Activated T-cell treated with anti-CD3 and anti-CD28 coated beads, Interleukin-2, amount 50 U/mL, for 4 hours (primary cell): Measurements from ENCODE around the gene GPX8. TPM values are rescaled to one million over a fixed set of nuclear protein-coding genes. Genes with fewer than 3 reads are reported as not detected.

Source experiments
- ATAC-seq, 2 donors: fragments of 200-7000 bp; cut with Tn5 transposase; one replicate each; pipeline ENCODE4 v1.10.0; 2021
- DNase-seq: peaks from one replicate; pipeline ENCODE4 v3.0.0-alpha.2; 2020
- H3K27me3 Mint-ChIP-seq: one replicate; pipeline ENCODE4 v1.8.0; 2021; ENCODE audit warnings: low read depth, mixed read lengths
- H3K36me3 Mint-ChIP-seq: one replicate; pipeline ENCODE4 v1.8.0; 2022; ENCODE audit warnings: mixed read lengths; ENCODE audit not compliant: insufficient read depth
- H3K4me1 Mint-ChIP-seq: one replicate; pipeline ENCODE4 v1.8.0; 2021; ENCODE audit warnings: low read depth, mixed read lengths
- H3K4me3 Mint-ChIP-seq: one replicate; pipeline ENCODE4 v1.8.0; 2021; ENCODE audit warnings: mild to moderate bottlenecking, moderate library complexity, mixed read lengths
- H3K9me3 Mint-ChIP-seq: one replicate; pipeline ENCODE4 v1.8.0; 2021; ENCODE audit warnings: mixed read lengths
- total RNA-seq, 3 donors: library from RNA; stranded (reverse); gene quantifications; one replicate each; pipeline ENCODE4 v1.2.1, GENCODE V29; 2021

GPX8 gene
- total RNA-seq = under 1 TPM; 0.08 to 0.40 (median 0.16) TPM

DNA sequence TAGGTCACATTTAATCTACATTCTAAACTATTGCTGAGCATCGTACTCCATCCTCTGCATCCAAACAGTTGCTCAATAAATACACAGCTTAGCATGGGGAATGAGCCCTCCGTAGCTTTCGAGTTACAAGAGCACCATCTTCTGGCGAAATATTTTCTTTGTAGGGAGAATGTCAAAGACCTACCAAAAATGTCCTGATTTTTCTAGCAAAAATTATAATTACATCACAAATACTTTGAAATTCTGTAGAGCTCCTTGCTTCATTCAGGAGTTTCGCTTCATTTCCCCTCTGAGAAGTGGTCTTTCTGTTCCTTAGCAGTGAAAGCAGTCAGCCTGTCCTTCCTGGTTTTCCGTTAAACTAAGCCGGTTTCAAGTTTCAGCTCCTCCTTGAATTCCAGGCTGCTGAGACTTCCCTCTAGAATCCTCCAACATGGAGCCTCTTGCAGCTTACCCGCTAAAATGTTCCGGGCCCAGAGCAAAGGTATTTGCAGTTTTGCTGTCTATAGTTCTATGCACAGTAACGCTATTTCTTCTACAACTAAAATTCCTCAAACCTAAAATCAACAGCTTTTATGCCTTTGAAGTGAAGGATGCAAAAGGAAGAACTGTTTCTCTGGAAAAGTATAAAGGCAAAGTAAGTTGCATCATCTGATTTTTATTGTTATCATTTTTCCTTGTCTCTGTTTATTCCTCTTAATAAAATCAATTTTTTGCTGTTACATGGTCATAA, at the start of gene GPX8:
TSS of gene GPX8 (plus strand) at position 409 of the 730 bp plus-strand sequence. CDS start at position 431, 22 bp downstream.
- DNase-seq (no peak), ATAC-seq (peak; percentile 58 to 71)
- no peaks in the 10 kb centered on the region for H3K9me3 Mint-ChIP-seq
- peaks cover 16% of the 10 kb centered on the region for H3K27me3 Mint-ChIP-seq
- H3K4me3 Mint-ChIP-seq = no peak within 1 kb of the TSS
- H3K36me3 Mint-ChIP-seq = no peaks in the 10 kb centered on the region
- no peaks in the 10 kb centered on the region for H3K4me1 Mint-ChIP-seq

DNA sequence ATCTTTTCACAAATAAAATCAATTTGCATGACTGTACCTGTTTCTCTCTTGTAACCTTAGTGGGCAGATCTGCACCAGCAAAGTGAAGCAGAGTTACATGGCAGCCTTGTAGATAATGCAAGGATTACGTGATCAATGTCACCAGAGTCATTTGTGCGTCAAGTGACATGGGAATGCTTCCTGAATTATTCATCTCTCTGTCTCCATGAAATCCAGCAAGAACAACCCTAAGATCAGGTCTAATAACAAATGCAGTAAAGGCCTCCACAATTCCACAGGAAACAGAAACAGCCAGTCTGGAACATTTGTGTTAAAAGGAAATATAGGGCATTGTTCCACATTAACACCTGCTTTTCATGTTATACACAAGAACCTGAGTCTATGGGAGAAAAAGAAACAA, 49.8 kb upstream of the GPX8 start:
- ATAC-seq (no peak), DNase-seq (no peak)
- Mint-ChIP-seq H3K9me3 (no peaks in the 10 kb centered on the region), H3K36me3 (peaks cover 10% of the 10 kb centered on the region), H3K27me3 (no peaks in the 10 kb centered on the region), H3K4me1 (peaks cover 23% of the 10 kb centered on the region), H3K4me3 (no peak overlapping the region)

DNA sequence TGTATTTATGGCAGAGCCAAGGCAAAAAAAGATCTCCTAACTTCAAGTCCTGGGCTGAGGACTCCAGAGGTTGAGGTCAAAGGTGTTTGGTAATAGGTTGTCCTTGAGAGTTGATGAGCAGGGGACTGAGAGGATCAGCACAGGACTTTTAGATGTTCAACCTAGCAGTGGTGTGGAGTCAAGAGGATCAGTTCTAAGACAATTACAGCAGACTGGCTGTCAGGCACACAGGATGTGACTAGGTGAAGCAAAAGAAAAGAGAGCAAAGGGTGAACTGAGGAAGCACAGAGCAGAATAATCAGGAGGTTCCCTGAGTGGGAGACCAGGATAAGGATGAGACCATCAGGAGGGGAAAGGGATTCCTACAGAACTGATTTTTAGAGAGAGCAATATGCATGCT, 46.6 kb upstream of the GPX8 start:
- H3K4me1 Mint-ChIP-seq = peaks cover 14% of the 10 kb centered on the region
- no peaks in the 10 kb centered on the region for H3K9me3 Mint-ChIP-seq
- no peak overlapping the region for H3K4me3 Mint-ChIP-seq
- H3K36me3 Mint-ChIP-seq = peaks cover 3% of the 10 kb centered on the region
- DNase-seq = no peak
- ATAC-seq = no peak
- H3K27me3 Mint-ChIP-seq = no peaks in the 10 kb centered on the region

DNA sequence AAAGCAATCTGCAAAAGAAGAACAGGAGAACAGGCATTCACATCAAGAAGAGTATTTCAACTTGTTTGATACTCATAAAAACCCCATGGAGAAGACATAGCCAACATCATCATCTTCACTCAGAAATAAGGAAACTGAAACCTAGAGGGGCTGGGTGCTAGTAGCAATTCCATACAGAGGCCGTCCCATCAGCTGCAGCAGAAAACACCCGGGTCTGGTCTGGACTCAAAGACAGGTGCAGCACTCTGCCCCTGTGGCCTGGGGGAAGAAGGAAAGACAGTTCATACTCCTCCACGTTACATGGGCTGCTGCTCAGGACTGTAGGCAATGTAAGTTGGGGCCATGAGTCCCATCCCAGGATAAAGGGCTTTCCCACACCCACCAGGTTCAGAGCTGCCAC, 45.9 kb upstream of the GPX8 start:
- peak in 1 of 2 donors; percentile 32 for ATAC-seq
- no peak overlapping the region for H3K4me3 Mint-ChIP-seq
- peaks cover 12% of the 10 kb centered on the region for H3K4me1 Mint-ChIP-seq
- H3K9me3 Mint-ChIP-seq = no peaks in the 10 kb centered on the region
- no peaks in the 10 kb centered on the region for H3K36me3 Mint-ChIP-seq
- H3K27me3 Mint-ChIP-seq = no peaks in the 10 kb centered on the region
- DNase-seq = no peak

DNA sequence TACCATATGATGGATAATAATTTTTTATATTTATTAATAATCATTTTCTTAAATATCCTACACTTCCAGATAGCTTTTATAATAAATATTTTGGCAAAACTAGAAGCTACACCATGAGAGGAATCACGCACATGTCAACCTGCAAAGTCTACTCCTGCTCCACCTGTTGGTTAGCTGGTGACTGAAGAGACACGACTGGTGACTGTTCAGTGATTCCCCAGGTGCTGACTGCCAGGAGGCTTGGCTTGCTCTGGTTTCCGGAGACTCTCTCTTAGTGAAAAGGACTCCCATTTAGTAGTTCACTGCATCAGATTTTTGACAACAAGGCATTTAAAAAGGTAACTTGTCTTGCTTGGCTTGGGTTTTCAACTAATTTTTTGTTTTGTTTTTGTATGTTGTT, 36.6 kb upstream of the GPX8 start:
- ATAC-seq = no peak

GRCh38 chr5:55134053-55134722, 25.8 kb upstream of the GPX8 start:
- H3K36me3 Mint-ChIP-seq = no peaks in the 10 kb centered on the region
- ATAC-seq (peak; percentile 78 to 94), DNase-seq (no peak)
- no peak overlapping the region for H3K4me3 Mint-ChIP-seq
- H3K27me3 Mint-ChIP-seq = no peaks in the 10 kb centered on the region
- H3K9me3 Mint-ChIP-seq = peaks cover 17% of the 10 kb centered on the region
- peaks cover 16% of the 10 kb centered on the region for H3K4me1 Mint-ChIP-seq

More for the DNA sequence above, 36.6 kb upstream of the GPX8 start:
- H3K4me3 Mint-ChIP-seq = no peak overlapping the region
- DNase-seq = no peak
- H3K36me3 Mint-ChIP-seq = no peaks in the 10 kb centered on the region
- H3K27me3 Mint-ChIP-seq = no peaks in the 10 kb centered on the region
- H3K4me1 Mint-ChIP-seq = no peaks in the 10 kb centered on the region
- H3K9me3 Mint-ChIP-seq = no peaks in the 10 kb centered on the region

- peaks cover 21% of the 10 kb centered on the region for H3K4me1 Mint-ChIP-seq
- no peak for ATAC-seq
Measured at GRCh38 chr5:55136521-55136920, 23.4 kb upstream of the GPX8 start.

GRCh38 chr5:55140908-55141665, 18.9 kb upstream of the GPX8 start:
- DNase-seq = no peak
- H3K36me3 Mint-ChIP-seq = no peaks in the 10 kb centered on the region
- H3K4me1 Mint-ChIP-seq = peaks cover 15% of the 10 kb centered on the region
- H3K4me3 Mint-ChIP-seq = no peak overlapping the region
- no peaks in the 10 kb centered on the region for H3K9me3 Mint-ChIP-seq
- H3K27me3 Mint-ChIP-seq = no peaks in the 10 kb centered on the region
- peak in 1 of 2 donors; percentile 25 for ATAC-seq

More at GRCh38 chr5:55136521-55136920, 23.4 kb upstream of the GPX8 start:
- Mint-ChIP-seq H3K9me3 (peaks cover under 1% of the 10 kb centered on the region), H3K27me3 (no peaks in the 10 kb centered on the region), H3K36me3 (no peaks in the 10 kb centered on the region), H3K4me3 (no peak overlapping the region)
- DNase-seq = no peak

GRCh38 chr5:55141945-55142690, 17.9 kb upstream of the GPX8 start:
- H3K4me1 Mint-ChIP-seq = peaks cover 20% of the 10 kb centered on the region
- DNase-seq (no peak), ATAC-seq (peak; percentile 57 to 67)
- H3K9me3 Mint-ChIP-seq = no peaks in the 10 kb centered on the region
- H3K27me3 Mint-ChIP-seq = no peaks in the 10 kb centered on the region
- H3K4me3 Mint-ChIP-seq = no peak overlapping the region
- H3K36me3 Mint-ChIP-seq = no peaks in the 10 kb centered on the region

- ATAC-seq (no peak), DNase-seq (no peak)
- no peaks in the 10 kb centered on the region for H3K27me3 Mint-ChIP-seq
- H3K4me3 Mint-ChIP-seq = no peak overlapping the region
- H3K4me1 Mint-ChIP-seq = peaks cover 20% of the 10 kb centered on the region
- H3K36me3 Mint-ChIP-seq = no peaks in the 10 kb centered on the region
- H3K9me3 Mint-ChIP-seq = no peaks in the 10 kb centered on the region
Measured at GRCh38 chr5:55143624-55144023, 16.3 kb upstream of the GPX8 start.

DNA sequence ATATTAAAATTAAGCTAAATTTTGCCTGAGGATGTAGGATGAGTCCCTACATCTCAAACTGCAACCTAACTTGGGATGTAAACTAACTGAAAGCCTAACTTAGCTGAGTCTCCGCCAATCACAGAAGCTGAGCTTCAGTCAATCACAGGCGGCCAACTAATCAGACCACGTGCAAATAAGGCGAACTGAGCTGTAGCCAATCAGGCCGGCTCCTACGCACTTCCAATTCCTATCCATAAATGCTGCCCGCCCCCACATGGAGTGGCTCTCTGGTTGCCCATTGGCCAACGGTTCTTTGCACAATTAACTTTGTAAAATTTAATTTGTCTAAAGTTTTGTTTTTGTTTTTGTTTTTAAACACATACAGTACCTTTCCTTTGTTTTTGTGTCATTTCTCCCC, 13.9 kb upstream of the GPX8 start:
- H3K36me3 Mint-ChIP-seq = no peaks in the 10 kb centered on the region
- peaks cover 19% of the 10 kb centered on the region for H3K4me1 Mint-ChIP-seq
- H3K27me3 Mint-ChIP-seq = no peaks in the 10 kb centered on the region
- H3K4me3 Mint-ChIP-seq = no peak overlapping the region
- DNase-seq (no peak), ATAC-seq (no peak)
- H3K9me3 Mint-ChIP-seq = no peaks in the 10 kb centered on the region

DNA sequence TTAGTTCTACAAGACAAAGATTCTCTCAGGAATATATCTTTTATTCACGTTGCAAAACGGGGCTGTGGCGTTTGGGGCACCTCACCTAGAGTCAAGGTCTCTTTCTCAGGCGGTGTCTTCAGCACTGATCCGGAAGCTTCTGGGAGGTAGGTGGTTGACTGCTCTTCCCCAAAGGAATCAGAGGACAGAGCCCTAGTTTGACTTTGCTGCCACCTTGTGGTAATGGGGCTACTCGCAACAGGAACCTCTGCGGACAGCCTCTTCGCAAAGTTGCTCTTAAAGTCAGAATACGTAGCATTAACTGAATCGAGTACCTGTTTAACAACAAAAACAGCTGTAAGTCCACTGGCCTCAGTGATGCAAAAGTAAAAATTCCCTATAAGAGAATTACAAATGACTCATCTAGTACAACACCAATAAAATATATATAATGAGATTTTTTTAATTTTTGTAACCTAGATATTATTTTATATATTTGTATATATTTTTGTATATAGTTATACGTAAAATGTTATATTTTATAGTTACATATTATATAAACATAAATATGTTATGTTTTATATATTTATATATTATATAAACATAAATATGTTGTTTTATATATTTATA, 13.3 kb upstream of the GPX8 start:
- Mint-ChIP-seq H3K9me3 (no peaks in the 10 kb centered on the region), H3K27me3 (no peaks in the 10 kb centered on the region), H3K36me3 (no peaks in the 10 kb centered on the region), H3K4me1 (peaks cover 14% of the 10 kb centered on the region), H3K4me3 (no peak overlapping the region)
- peak; percentile 86 to 94 for ATAC-seq
- DNase-seq = peak; percentile 83

DNA sequence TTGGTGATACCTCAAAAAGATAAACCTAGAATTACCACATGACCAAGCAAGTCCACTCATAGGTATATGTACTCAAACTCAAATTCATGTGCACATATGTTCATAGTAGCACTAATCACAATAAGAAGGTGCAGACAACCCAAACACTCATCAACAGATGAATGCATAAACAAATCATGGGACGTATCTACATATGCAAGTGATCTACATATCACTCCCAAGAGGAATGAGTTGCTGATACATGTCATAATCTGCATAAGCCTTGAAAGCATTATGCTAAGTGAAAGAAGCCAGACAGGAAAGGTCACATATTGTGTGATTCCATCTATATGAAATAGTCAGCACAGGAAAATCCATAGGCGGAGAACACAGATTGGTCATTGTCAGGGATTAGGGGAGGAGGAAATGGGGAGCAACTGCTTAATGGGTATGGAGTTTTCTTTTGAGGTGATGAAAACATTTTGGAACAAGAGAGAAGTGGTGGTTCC, 10.6 kb upstream of the GPX8 start:
- Mint-ChIP-seq H3K4me3 (no peak overlapping the region), H3K36me3 (no peaks in the 10 kb centered on the region), H3K9me3 (no peaks in the 10 kb centered on the region), H3K27me3 (peaks cover 6% of the 10 kb centered on the region), H3K4me1 (peaks cover 7% of the 10 kb centered on the region)
- DNase-seq (no peak), ATAC-seq (no peak)
